PC-9 (cell line): ENCODE measurements around the gene SMARCAD1. TPM values are rescaled to one million over a fixed set of nuclear protein-coding genes. Genes with fewer than 3 reads are reported as not detected.

Experiments
- BruUV-seq: library from RNA; stranded (reverse); fragments of 400-500 nt; replicated peaks from 2 replicates; lab custom pipeline; 2021; lab: Mats Ljungman, UMichigan
- CTCF ChIA-PET: fragments of 300-600 bp; sonication (Branson Sonifier 250); formaldehyde crosslinking; loops from one replicate; lab custom pipeline; 2022; ENCODE audit warnings: antibody characterized with exemption; lab: Charles Lee
- POLR2A ChIA-PET: fragments of 300-600 bp; sonication (Branson Sonifier 250); formaldehyde crosslinking; loops from one replicate; lab custom pipeline; 2022; ENCODE audit warnings: antibody characterized with exemption; ENCODE audit not compliant: unreplicated experiment; lab: Charles Lee
- DNase-seq, 2 experiments: peaks; one replicate each; pipeline versions ENCODE4 v3.0.0 to v3.0.0-alpha.2; 2015 to 2022; ENCODE audit warnings: mixed read lengths in 1 of 2
- H2AFZ ChIP-seq: fragments of 200-600 bp; sonication (generic); 2 replicates; pipeline ENCODE4 v1.8.1; 2017; ENCODE audit warnings: antibody characterized with exemption
- H3F3A ChIP-seq: fragments of 200-600 bp; sonication (generic); 2 replicates; pipeline ENCODE4 v1.8.1; 2017; ENCODE audit warnings: antibody characterized with exemption, mild to moderate bottlenecking, low read depth; ENCODE audit not compliant: insufficient read depth
- H3K27ac ChIP-seq: fragments of 200-600 bp; sonication (generic); 2 replicates; pipeline ENCODE4 v1.6.1; 2016; ENCODE audit warnings: mixed run types
- H3K27me3 ChIP-seq: fragments of 200-600 bp; sonication (generic); 2 replicates; pipeline ENCODE4 v1.6.1; 2016; ENCODE audit warnings: low read depth, mixed run types; ENCODE audit not compliant: insufficient read depth
- H3K36me3 ChIP-seq: fragments of 200-600 bp; sonication (generic); 2 replicates; pipeline ENCODE4 v1.6.1; 2016; ENCODE audit warnings: low read depth, mixed run types
- H3K4me1 ChIP-seq: fragments of 200-600 bp; sonication (generic); replicated peaks from 2 replicates; pipeline ENCODE4 v1.6.1; 2016; ENCODE audit warnings: mixed run types; ENCODE audit not compliant: insufficient read depth
- H3K4me2 ChIP-seq: fragments of 200-600 bp; sonication (generic); 2 replicates; pipeline ENCODE4 v1.6.1; 2017; ENCODE audit warnings: mixed run types
- H3K4me3 ChIP-seq: fragments of 200-600 bp; sonication (generic); 2 replicates; pipeline ENCODE4 v1.6.1; 2016; ENCODE audit warnings: mixed run types
- H3K79me2 ChIP-seq: fragments of 200-600 bp; sonication (generic); 2 replicates; pipeline ENCODE4 v1.6.1; 2017; ENCODE audit warnings: low read depth, mixed run types
- H3K9me2 ChIP-seq: fragments of 200-600 bp; sonication (generic); 2 replicates; pipeline ENCODE4 v1.8.1; 2017; ENCODE audit warnings: mild to moderate bottlenecking; ENCODE audit not compliant: insufficient read depth
- H3K9me3 ChIP-seq: fragments of 200-600 bp; sonication (generic); 2 replicates; pipeline ENCODE4 v1.8.1; 2016; ENCODE audit warnings: low read depth; ENCODE audit not compliant: insufficient read depth
- H4K20me1 ChIP-seq: fragments of 200-600 bp; sonication (generic); 2 replicates; pipeline ENCODE4 v1.8.1; 2017; ENCODE audit not compliant: insufficient read depth
- CTCF ChIP-seq: fragments of 200-600 bp; sonication (generic); conservative IDR thresholded peaks from 2 replicates; pipeline ENCODE4 v1.6.1; 2017; ENCODE audit warnings: mixed run types, antibody characterized with exemption, mild to moderate bottlenecking, moderate library complexity
- EZH2 ChIP-seq: fragments of 200-600 bp; sonication (generic); IDR thresholded peaks from 2 replicates; pipeline ENCODE4 v1.8.0; 2017; ENCODE audit warnings: antibody characterized with exemption, low read depth
- intact Hi-C: fragments of 100-400 bp; cut with micrococcal nuclease; formaldehyde crosslinking; loops from one replicate; pipeline ENCODE4 v1.10.0; 2022; ENCODE audit not compliant: unreplicated experiment
- total RNA-seq: library from RNA; stranded (reverse); gene quantifications from 2 replicates; pipeline ENCODE4 v1.2.3, GENCODE V29; 2021

Gene SMARCAD1
- total RNA-seq, 1 experiment from 2014 or later, result 17.1 TPM

- Histone ChIP-seq H3K27me3 (no peaks in the 10 kb centered on the region), H2AFZ (no peak overlapping the region), H3K79me2 (no peaks in the 10 kb centered on the region), H4K20me1 (no peaks in the 10 kb centered on the region), H3K36me3 (no peaks in the 10 kb centered on the region), H3K4me1 (no peaks in the 10 kb centered on the region), H3K27ac (no peak overlapping the region), H3K4me2 (no peak overlapping the region), H3K9me3 (no peaks in the 10 kb centered on the region), H3K9me2 (no peaks in the 10 kb centered on the region), H3F3A (no peaks in the 10 kb centered on the region), H3K4me3 (no peak overlapping the region)
- TF ChIP-seq EZH2 (no peak), CTCF (no peak)
- ChIA-PET CTCF (no interaction called here), POLR2A (no interaction called here)
- BruUV-seq, result no TSS peak
- no peak for DNase-seq
- intact Hi-C loops, result no loop called here
Observed at GRCh38 chr4:94333866-94334265, 126.2 kb downstream of the SMARCAD1 start.

- H3F3A ChIP-seq, result no peaks in the 10 kb centered on the region
- CTCF ChIA-PET, result no interaction called here
Observed at GRCh38 chr4:94334476-94334875, 126.8 kb downstream of the SMARCAD1 start.

GRCh38 chr4:94334962-94335361 is 127.3 kb downstream of the SMARCAD1 start:
- Histone ChIP-seq H3F3A (no peaks in the 10 kb centered on the region), H3K36me3 (no peaks in the 10 kb centered on the region), H2AFZ (no peak overlapping the region), H3K27me3 (no peaks in the 10 kb centered on the region), H3K27ac (no peak overlapping the region), H3K9me2 (no peaks in the 10 kb centered on the region), H3K4me2 (no peak overlapping the region), H3K4me3 (no peak overlapping the region), H3K9me3 (no peaks in the 10 kb centered on the region), H3K4me1 (no peaks in the 10 kb centered on the region), H3K79me2 (no peaks in the 10 kb centered on the region), H4K20me1 (no peaks in the 10 kb centered on the region)
- DNase-seq, result no peak
- ChIA-PET CTCF (no interaction called here), POLR2A (no interaction called here)
- no peak for TF ChIP-seq EZH2
- no peak for TF ChIP-seq CTCF
- BruUV-seq, result no TSS peak
- intact Hi-C loops, result no loop called here

More at GRCh38 chr4:94334476-94334875, 126.8 kb downstream of the SMARCAD1 start:
- intact Hi-C loops, result no loop called here
- TF ChIP-seq EZH2 (no peak), CTCF (no peak)
- no TSS peak for BruUV-seq
- no peaks in the 10 kb centered on the region for H3K4me1 ChIP-seq
- no peaks in the 10 kb centered on the region for H3K79me2 ChIP-seq
- no peaks in the 10 kb centered on the region for H3K27me3 ChIP-seq
- no peak overlapping the region for H3K27ac ChIP-seq
- no peaks in the 10 kb centered on the region for H3K9me2 ChIP-seq
- DNase-seq, result no peak
- H3K9me3 ChIP-seq, result no peaks in the 10 kb centered on the region
- H4K20me1 ChIP-seq, result no peaks in the 10 kb centered on the region
- POLR2A ChIA-PET, result no interaction called here
- H2AFZ ChIP-seq, result no peak overlapping the region
- no peaks in the 10 kb centered on the region for H3K36me3 ChIP-seq
- no peak overlapping the region for H3K4me3 ChIP-seq
- H3K4me2 ChIP-seq, result no peak overlapping the region
